ENCODE measurements around the gene SURF4. TPM values are rescaled to one million over a fixed set of nuclear protein-coding genes. Genes with fewer than 3 reads are reported as not detected.

Gene SURF4
- 100 to 1,000 TPM; 159 to 184 (median 178) TPM for polyA plus RNA-seq (ENCODE audit: insufficient read length in 4 of 4)

DNA sequence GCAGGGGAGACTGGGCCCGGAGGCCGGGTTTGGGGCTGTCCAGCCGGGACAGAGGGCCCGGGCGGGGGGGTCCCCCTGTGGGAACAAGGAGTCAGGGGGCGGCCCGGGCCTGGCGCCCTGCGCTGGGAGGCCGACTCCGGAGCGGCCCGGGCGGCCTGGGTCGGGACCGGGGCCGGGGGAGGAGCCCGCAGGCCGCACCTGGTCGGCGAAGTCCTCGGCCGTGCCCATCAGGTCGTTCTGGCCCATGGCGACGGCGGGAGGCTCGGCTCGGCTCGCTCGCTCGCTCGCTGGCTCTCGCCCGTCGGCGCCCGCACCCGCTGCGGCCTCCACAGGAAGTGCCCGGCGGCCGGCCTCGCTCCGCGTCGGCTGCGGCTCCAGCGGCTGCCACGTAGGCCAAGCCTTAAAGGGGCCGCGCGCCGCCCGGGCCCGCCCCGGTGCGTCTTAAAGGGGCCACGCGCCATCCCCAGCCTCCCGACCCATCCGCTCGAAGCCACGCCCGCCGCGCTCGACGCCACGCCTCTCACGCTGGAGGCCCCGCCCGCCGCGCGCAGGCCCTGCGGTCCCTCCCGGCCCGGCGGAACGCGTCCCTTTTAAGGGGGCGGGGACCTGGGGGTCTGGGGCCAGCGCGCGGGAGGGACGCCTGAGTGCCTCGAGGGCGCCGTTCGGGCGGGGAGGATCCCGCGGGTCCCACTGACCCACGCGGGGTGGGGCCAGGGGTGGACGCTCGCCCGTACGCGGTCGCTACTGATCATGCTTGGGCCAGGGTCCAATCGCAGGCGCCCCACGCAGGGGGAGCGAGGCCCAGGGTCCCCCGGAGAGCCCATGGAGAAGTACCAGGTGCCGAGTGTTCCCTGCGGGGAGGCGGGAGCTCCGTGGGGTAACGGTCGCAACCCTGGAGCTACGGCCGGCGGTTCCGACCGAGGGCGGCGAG lies at the start of gene SURF4, which contains the start of gene STKLD1:
Gene SURF4, minus strand, starts transcription at position 337 of the 931 bp plus-strand sequence. Its CDS starts 91 bp downstream, at position 246.
Gene STKLD1, plus strand, starts transcription at position 643 of the 931 bp plus-strand sequence. Its CDS starts 108 bp downstream, at position 751.
- peak; percentile 82 to 90 (median 90) for DNase-seq (ENCODE audit: low read depth in 4 of 4, low spot score in 3 of 4)

DNA sequence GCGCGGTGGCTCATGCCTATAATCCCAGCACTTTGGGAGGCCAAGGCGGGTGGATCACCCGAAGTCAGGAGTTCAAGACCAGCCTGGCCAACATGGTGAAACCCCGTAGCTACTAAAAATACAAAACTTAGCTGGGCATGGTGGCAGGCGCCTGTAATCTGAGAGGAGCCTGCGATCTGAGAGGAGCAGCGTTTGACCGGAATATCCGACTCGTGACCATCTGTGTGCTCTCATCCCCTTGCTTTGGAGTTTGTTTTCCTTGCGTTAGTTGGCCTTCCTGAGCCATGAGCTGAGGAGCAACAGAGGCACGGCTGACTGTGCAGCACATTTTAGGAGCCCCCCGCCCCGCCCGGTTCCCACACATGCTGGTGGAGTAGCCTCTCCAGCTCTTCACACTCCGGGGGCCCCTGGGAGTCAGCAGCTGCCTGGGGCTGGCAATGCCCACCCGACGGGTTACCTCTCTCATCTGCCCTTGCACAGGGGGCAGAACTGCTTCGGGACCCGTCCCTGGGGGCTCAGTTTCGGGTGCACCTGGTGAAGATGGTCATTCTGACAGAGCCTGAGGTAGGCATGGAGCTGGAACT lies 49.3 kb upstream of the SURF4 start:
- no peak for DNase-seq (ENCODE audit: low read depth in 4 of 4, low spot score in 3 of 4)

DNA sequence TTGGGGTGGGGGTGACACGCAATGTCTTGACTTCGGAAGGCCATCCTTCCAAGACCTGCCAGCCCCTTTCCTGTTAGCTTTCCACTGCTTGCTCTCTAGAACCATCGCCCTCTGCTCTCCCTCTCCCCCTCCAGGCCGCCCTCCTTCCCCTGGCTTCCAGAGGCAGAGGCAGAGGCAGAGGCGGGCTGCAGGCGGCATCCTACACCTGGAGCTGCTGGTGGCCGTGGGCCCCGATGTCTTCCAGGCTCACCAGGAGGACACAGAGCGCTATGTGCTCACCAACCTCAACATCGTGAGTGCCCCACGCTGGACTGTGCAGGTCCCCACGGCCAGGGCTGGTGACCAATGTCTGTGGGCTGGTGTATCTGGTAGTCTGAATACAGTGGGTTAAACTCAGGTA lies 48.3 kb upstream of the SURF4 start:
- DNase-seq (ENCODE audit: low read depth in 4 of 4, low spot score in 3 of 4) = no peak

DNA sequence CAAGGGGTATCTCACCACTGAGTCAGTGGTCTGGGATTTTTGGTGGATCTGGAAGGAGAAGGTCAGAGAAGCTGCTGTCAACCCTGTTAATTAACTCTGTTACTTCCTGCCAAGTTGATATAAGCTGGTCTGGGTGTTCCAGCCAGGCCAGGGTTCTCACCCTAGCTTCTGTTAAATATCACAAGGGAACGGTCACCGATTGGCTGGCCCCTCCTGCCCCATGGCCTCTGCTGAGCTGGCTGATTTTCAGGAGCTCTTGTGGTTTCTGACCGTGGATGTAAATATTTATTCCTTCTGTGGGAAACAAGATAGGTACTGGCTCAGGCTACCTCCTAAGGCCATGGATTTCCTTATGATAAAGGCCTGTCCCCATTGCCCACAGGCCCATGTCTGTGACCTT lies 47.4 kb upstream of the SURF4 start:
- DNase-seq (ENCODE audit: low read depth in 4 of 4, low spot score in 3 of 4) = no peak

DNA sequence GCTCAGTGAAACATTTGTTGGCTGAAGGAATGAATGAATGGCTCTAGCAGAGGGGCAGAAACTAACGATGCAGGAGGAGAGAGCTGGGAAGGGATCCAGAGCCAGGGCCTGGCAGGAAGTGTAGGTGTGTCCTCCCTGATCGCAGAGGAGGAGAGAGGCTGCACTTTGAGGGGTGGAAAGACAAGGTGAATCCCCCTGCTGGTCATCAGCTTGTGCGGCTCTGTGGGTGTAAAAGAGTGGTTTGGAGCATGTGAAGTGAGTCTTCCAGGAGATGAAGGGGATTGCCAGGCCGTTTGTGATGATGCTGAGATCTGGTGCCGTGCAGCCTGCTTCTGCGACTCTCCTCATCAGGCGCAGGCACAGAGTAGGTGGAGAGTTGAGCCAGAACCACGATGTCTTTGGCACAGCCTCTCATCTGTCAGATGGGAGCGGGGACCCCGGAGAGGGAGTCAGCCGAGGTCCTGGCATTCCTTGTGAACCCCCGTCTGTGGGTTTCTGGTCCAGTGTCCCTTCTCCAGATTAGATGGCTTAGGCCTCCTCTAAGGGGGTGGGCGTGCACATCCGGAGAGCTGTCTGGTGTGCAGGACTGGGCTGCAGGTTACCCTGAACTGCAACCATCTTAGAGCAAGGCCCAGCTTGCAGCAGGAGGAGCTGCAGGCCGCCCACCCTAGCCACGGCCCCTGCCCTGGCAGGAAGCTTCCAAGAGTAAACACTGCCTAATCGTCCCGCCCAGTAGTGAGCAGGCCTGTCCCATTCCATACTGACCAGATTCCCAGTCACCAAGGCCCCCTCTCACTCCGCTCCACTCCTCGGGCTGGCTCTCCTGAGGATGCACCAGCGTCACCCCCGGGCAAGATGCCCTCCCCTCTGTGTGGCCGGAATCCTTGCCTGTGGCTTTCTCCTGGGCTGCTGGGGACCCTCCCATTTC lies 46.0 kb upstream of the SURF4 start, which contains the start of gene ADAMTS13:
Gene ADAMTS13, plus strand, starts transcription at position 753 of the 928 bp plus-strand sequence. Its CDS starts 77 bp downstream, at position 830.
- no peak for DNase-seq (ENCODE audit: low read depth in 4 of 4, low spot score in 3 of 4)

GRCh38 chr9:133420392-133420827 lies 44.5 kb upstream of the SURF4 start:
- DNase-seq (ENCODE audit: low read depth in 4 of 4, low spot score in 3 of 4) = no peak

GRCh38 chr9:133419005-133419404 lies 43.1 kb upstream of the SURF4 start:
- no peak for DNase-seq (ENCODE audit: low read depth in 4 of 4, low spot score in 3 of 4)

DNA sequence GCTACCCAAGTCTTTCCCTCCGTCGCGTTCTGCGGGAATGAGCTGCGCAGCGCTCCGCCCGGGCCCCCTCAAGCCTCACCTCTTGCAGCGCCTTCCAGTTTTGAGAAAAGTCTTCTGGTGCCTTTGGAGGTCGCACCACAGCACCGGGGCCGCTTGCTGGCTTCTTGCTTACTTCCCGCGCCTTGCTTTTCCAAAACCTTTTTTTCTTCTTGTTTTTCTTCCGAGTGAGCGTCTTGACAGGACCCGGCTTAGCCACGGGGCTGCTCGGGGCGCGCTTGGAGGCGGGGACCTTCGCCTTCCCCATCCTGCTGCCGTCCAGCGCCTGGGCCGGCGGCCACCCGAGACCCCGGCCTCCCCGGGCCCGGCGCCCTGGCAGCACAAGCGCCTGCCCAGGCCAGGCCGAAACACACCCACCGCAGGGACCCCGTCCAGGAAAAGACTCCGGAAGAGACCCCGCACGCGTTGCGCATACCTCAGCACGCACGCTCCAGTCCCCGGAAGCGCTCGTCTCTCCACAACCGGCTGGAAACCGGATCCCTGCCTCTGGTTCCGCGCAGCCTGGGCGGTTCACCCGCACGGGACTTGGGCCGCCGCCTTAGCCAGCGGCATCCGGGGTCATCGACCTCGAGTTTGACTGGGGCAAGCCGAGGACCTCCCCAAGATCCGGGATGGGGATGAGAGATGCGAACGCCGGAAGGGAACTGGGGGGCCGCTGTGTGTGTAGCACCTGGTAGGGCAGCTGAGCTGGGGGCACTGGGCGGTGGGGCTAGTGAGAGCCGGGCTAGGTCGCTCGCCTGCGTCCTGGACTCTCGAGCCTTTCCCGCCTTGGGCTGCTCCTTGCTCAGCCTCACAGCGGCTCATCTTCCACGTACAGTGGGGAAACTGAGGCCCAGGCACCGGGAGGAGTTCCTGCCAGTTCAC lies 41.9 kb upstream of the SURF4 start, which contains the start of gene REXO4:
Gene REXO4, minus strand, starts transcription at position 470 of the 921 bp plus-strand sequence. Its CDS starts 166 bp downstream, at position 304.
- peak; percentile 75 to 76 (median 76) for DNase-seq (ENCODE audit: low read depth in 4 of 4, low spot score in 3 of 4)

DNA sequence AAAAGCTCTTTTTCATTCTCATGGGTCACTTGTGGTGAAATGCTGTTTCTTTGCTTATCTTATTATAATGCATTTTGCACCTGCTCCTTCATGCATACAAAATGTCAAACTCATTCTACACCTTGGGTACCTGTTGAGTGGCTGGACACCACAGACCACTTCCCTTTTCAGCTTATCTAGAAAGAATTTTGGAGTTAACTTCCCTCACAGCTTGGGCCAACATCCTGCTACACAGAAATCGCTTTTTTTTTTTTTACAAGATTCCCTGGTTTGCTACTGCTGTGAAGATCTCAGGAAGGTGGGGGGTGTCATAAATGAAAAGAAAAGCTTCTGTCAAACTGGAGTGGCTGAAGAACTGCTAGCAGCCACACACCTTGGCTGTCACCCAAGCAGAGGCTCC lies 39.3 kb upstream of the SURF4 start:
- DNase-seq (ENCODE audit: low read depth in 4 of 4, low spot score in 3 of 4) = no peak

GRCh38 chr9:133408042-133408441 lies 32.2 kb upstream of the SURF4 start:
- DNase-seq (ENCODE audit: low read depth in 4 of 4, low spot score in 3 of 4) = no peak

- DNase-seq (ENCODE audit: low read depth in 4 of 4, low spot score in 3 of 4) = peak in 2 of 4 donors; percentile 20 to 34
Observed at GRCh38 chr9:133406480-133407307, 30.8 kb upstream of the SURF4 start.

DNA sequence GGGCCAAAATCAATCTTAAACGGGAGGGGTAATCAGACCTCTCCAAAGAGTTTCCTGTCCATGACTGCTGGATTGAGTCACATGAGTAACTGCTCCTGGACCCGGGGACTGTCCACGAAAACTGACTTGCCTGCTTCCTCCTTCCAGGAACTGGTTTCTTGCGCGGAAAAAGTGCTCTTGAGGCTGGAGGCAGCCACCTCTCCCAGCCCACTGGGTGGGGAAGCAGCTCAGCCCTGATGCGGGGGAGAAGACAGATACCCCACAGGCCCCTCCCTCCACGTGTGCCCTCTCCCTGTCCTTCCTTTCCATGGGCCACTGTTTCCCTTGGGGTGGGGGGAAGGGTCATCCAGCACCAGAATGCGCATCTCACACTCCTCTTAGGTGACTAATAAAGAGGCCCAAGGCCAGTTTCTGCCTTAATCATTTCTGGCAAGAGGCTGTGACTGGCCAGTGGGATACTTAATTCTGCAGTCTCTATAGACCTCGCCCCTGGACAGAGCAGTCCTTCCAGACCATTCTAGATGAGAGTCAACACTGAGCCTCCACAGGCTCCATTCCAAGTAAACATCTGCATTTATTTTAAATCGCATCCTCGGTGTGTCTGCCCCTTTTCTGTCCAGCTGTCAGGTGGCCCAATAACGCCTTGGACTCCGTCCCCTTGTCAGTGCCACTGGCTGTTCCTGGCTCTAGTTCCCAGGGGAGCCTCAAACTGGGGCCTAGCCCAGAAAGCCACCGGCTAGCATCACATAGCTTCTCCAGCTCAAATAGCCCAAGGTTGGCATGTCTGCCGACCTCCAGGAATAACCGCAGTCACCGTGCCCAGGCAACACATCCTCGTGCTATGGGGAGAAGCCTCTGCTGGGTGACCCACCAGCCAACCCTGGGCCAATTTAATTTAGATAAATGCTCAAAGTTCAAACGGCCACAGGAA lies 29.9 kb upstream of the SURF4 start:
- no peak for DNase-seq (ENCODE audit: low read depth in 4 of 4, low spot score in 3 of 4)

GRCh38 chr9:133404454-133405002 lies 28.7 kb upstream of the SURF4 start:
- no peak for DNase-seq (ENCODE audit: low read depth in 4 of 4, low spot score in 3 of 4)

GRCh38 chr9:133403766-133404453 lies 28.1 kb upstream of the SURF4 start:
- no peak for DNase-seq (ENCODE audit: low read depth in 4 of 4, low spot score in 3 of 4)

- DNase-seq (ENCODE audit: low read depth in 4 of 4, low spot score in 3 of 4) = no peak
Observed at GRCh38 chr9:133402689-133403088, 26.8 kb upstream of the SURF4 start.

DNA sequence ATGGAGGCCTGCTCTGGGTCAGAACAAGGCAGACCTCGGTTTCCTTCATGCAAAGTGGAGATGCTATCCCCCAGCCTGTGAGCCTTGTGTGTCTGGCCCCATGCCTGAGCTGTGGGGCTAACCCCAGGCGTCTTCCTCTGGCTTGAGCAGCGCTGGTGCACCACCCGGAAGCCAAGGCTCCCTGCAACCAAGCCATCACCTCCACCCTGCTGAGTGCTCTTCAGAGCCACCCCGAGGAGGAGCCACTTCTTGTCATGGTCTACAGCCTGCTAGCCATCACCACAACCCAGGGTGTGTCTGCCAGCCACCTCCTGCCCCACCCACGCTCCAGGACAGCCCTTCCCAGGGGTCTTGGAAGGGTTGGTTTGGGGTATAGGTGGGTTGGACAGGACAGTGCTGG lies 25.7 kb upstream of the SURF4 start:
- DNase-seq (ENCODE audit: low read depth in 4 of 4, low spot score in 3 of 4) = no peak
